HepG2 (cell line): ENCODE measurements around the gene ZKSCAN4. TPM values are rescaled to one million over a fixed set of nuclear protein-coding genes. Genes with fewer than 3 reads are reported as not detected.

Experiments used
- ATAC-seq: fragments of 200-7000 bp; cut with Tn5 transposase; 3 replicates; pipeline ENCODE4 v1.9.1; 2020; ENCODE audit warnings: mild to moderate bottlenecking, moderate library complexity
- BruUV-seq: library from RNA; stranded (reverse); fragments of 400-500 nt; replicated peaks from 2 replicates; lab custom pipeline; 2021; lab: Mats Ljungman, UMichigan
- CTCF ChIA-PET: fragments of 300-600 bp; formaldehyde crosslinking; extraction: SDS; loops from one replicate; lab custom pipeline; 2021; ENCODE audit warnings: low total read pairs, inconsistent platforms, low intra/inter-chr PET ratio; lab: Yijun Ruan, JAX
- POLR2A ChIA-PET: fragments of 350-600 bp; sonication (Branson Sonifier 250); formaldehyde crosslinking; loops from one replicate; lab custom pipeline; 2020; ENCODE audit warnings: antibody characterized with exemption, inconsistent platforms; lab: Yijun Ruan, JAX
- DNase-seq: peaks from one replicate; pipeline ENCODE4 v3.0.0-alpha.2; 2015; ENCODE audit warnings: low spot score
- FAIRE-seq: peaks from 3 replicates; lab custom pipeline; 2011; peaks lifted over from hg19 to GRCh38; lab: Jason Lieb, UNC
- H2AFZ ChIP-seq: one replicate; pipeline ENCODE4 v1.6.1; 2011; ENCODE audit warnings: low read length, inconsistent platforms
- H3K27ac ChIP-seq: fragments of 300-600 bp; 3 replicates; pipeline ENCODE4 v1.8.0; 2011; ENCODE audit warnings: mixed run types, mild to moderate bottlenecking, mixed read lengths, low read length, inconsistent platforms; ENCODE audit not compliant: insufficient read depth; ENCODE audit errors: extremely low read length
- H3K27me3 ChIP-seq, 2 experiments: fragments of 200-600 bp in 1 of 2; 2 replicates in 1 of 2; 3 replicates in 1 of 2; pipeline versions ENCODE4 v1.6.0 to v1.8.0; 2011; ENCODE audit warnings: low read length in 2 of 2, mild to moderate bottlenecking in 2 of 2, moderate library complexity in 2 of 2, inconsistent platforms in 1 of 2; ENCODE audit not compliant: insufficient read depth in 2 of 2, control insufficient read depth in 1 of 2
- H3K36me3 ChIP-seq, 2 experiments: fragments of 200-600 bp in 1 of 2; replicated peaks in 1 of 2; 2 replicates in 1 of 2; 3 replicates in 1 of 2; pipeline versions ENCODE4 v1.5.1 to v1.8.0; 2011; ENCODE audit warnings: low read length in 2 of 2, inconsistent platforms in 1 of 2; ENCODE audit not compliant: insufficient read depth in 2 of 2, control insufficient read depth in 1 of 2
- H3K4me1 ChIP-seq: 2 replicates; pipeline ENCODE4 v1.5.1; 2012; ENCODE audit warnings: low read length, inconsistent platforms; ENCODE audit not compliant: insufficient read depth
- H3K4me2 ChIP-seq: 2 replicates; pipeline ENCODE4 v1.6.0; 2011; ENCODE audit warnings: low read depth, low read length, inconsistent platforms
- H3K4me3 ChIP-seq, 3 experiments: fragments of 200-600 bp in 1 of 3; sonication (generic), shearing (Covaris generic) in 1 of 3; replicated peaks in 1 of 3; 2 replicates each; pipeline ENCODE4 v1.5.1; 2011 to 2016; ENCODE audit warnings: low read length in 3 of 3, inconsistent platforms in 2 of 3, low read depth in 2 of 3, mild to moderate bottlenecking in 2 of 3, control low read depth in 1 of 3, mixed read lengths in 1 of 3; ENCODE audit not compliant: insufficient read depth in 1 of 3
- H3K79me2 ChIP-seq: one replicate; pipeline ENCODE4 v1.6.1; 2011; ENCODE audit warnings: low read length, inconsistent platforms; ENCODE audit not compliant: insufficient read depth
- H3K9ac ChIP-seq: 2 replicates; pipeline ENCODE4 v1.6.0; 2011; ENCODE audit warnings: mild to moderate bottlenecking, low read depth, low read length, inconsistent platforms; ENCODE audit not compliant: insufficient read depth
- H3K9me3 ChIP-seq: 2 replicates; pipeline ENCODE4 v1.5.1; 2012; ENCODE audit warnings: mild to moderate bottlenecking, low read length
- H4K20me1 ChIP-seq: 2 replicates; pipeline ENCODE4 v1.6.0; 2011; ENCODE audit warnings: inconsistent platforms, mild to moderate bottlenecking, low read length, moderate library complexity; ENCODE audit not compliant: insufficient read depth
- AHR ChIP-seq: IDR thresholded peaks from 2 replicates; pipeline ENCODE4 v1.6.1; 2018; ENCODE audit warnings: missing genetic modification reagents, missing compliant biosample characterization
- ELF4 ChIP-seq: sonication (generic); formaldehyde crosslinking; IDR thresholded peaks from 2 replicates; pipeline ENCODE4 v1.5.0; 2020; ENCODE audit warnings: missing genetic modification reagents, mild to moderate bottlenecking, moderate library complexity, borderline replicate concordance
- GABPA ChIP-seq, 2 experiments: IDR thresholded peaks; 2 replicates each; pipeline ENCODE4 v1.6.1; 2011 to 2016; ENCODE audit warnings: low read depth in 2 of 2, low read length in 1 of 2, missing biosample characterization in 1 of 2, missing genetic modification characterization in 1 of 2
- MAFF ChIP-seq: IDR thresholded peaks from 2 replicates; pipeline ENCODE4 v1.6.1; 2011; ENCODE audit warnings: low read depth, low read length, improper control_type of control experiment
- PITX1 ChIP-seq: sonication (generic); formaldehyde crosslinking; IDR thresholded peaks from 2 replicates; pipeline ENCODE4 v1.5.1; 2020; ENCODE audit warnings: mild to moderate bottlenecking, missing genetic modification reagents
- ZBTB7B ChIP-seq: sonication (generic); formaldehyde crosslinking; IDR thresholded peaks from 2 replicates; pipeline ENCODE4 v1.4.0; 2020; ENCODE audit warnings: missing genetic modification reagents
- ZNF234 ChIP-seq: sonication (generic); formaldehyde crosslinking; conservative IDR thresholded peaks from 2 replicates; pipeline ENCODE4 v1.5.1; 2020; ENCODE audit warnings: mild to moderate bottlenecking, missing genetic modification reagents
- ZNF33A ChIP-seq: sonication (generic); formaldehyde crosslinking; IDR thresholded peaks from 2 replicates; pipeline ENCODE4 v1.5.1; 2020; ENCODE audit warnings: missing genetic modification reagents, mild to moderate bottlenecking, moderate library complexity, borderline replicate concordance
- ZNF501 ChIP-seq: sonication (generic); formaldehyde crosslinking; IDR thresholded peaks from 2 replicates; pipeline ENCODE4 v1.5.1; 2020; ENCODE audit warnings: mild to moderate bottlenecking, moderate library complexity, missing genetic modification reagents
- WGBS: methylation state at CpG from one replicate; pipeline ENCODE4 v1.1.6; 2017; ENCODE audit warnings: low lambda C conversion rate; 5-methylcytosine and 5-hydroxymethylcytosine counted together
- in situ Hi-C: cut with HindIII; loops from 2 replicates; pipeline ENCODE4 v1.10.0; 2017; ENCODE audit warnings: low pct_unique_long_range_greater_than_20kb; ENCODE audit not compliant: extremely low pct_ligation_motif_present
- intact Hi-C: fragments of 100-400 bp; cut with micrococcal nuclease; formaldehyde crosslinking; loops from one replicate; pipeline ENCODE4 v1.10.0; 2022; ENCODE audit not compliant: unreplicated experiment
- polyA plus RNA-seq, 8 experiments: library from polyadenylated mRNA; depleted of rRNA in 3 of 8; stranded (reverse) in 7 of 8; unstranded in 1 of 8; fragments of >200 nt; fragmentation: Illumina TruSeq in 4 of 8; extraction: Trizol in 4 of 8; gene quantifications; 2 replicates each; pipeline versions ENCODE4 v1.2.1 to v1.2.3, GENCODE V29; 2011 to 2016; ENCODE audit warnings: low read depth in 4 of 8, missing spikeins in 1 of 8, mixed read lengths in 1 of 8; ENCODE audit not compliant: insufficient read depth in 1 of 8
- total RNA-seq, 5 experiments: library from RNA; depleted of rRNA; stranded (reverse); fragments of >200 nt; fragmentation: Illumina TruSeq; extraction: Trizol; gene quantifications; 2 replicates each; pipeline ENCODE4 v1.2.3, GENCODE V29; 2016; ENCODE audit warnings: low read depth in 1 of 5
- TF ChIP-seq, protein P1 (sequence below): sonication (generic); formaldehyde crosslinking; IDR thresholded peaks from 2 replicates; pipeline ENCODE4 v1.5.1; 2020; ENCODE audit warnings: mild to moderate bottlenecking, missing genetic modification reagents, moderate library complexity
- TF ChIP-seq, protein P2 (sequence below): sonication (generic); formaldehyde crosslinking; IDR thresholded peaks from 2 replicates; pipeline ENCODE4 v1.4.0; 2020; ENCODE audit warnings: low read depth, missing genetic modification reagents

Gene ZKSCAN4
- total and polyA plus RNA-seq, 2 of the 13 experiments (the other 11 are each of a cell fraction or from before 2014, with no cell fraction given), result 2.9 to 7.8 TPM

GRCh38 chr6:28211840-28212509 is 40.1 kb downstream of the ZKSCAN4 start:
- H2AFZ ChIP-seq, result peak overlapping the region; percentile 91
- H3K4me1 ChIP-seq, result peaks cover 55% of the 10 kb centered on the region
- H4K20me1 ChIP-seq, result no peaks in the 10 kb centered on the region
- no peak for DNase-seq
- peak; percentile 73 for ATAC-seq
- ChIA-PET CTCF (no interaction called here), POLR2A (interaction anchor here (1.6 to 2.3 kb wide), 2 partner anchors 50 to 70 kb away, joined by 4 to 7 read pairs; partner anchors contain the start of gene ZKSCAN8)
- H3K4me3 ChIP-seq, result peak overlapping the region; percentile 48 to 75 (median 69)
- H3K36me3 ChIP-seq, result no peaks in the 10 kb centered on the region
- in situ Hi-C loops (no loop called here), intact Hi-C loops (no loop called here)
- no peak for FAIRE-seq
- H3K79me2 ChIP-seq, result no peaks in the 10 kb centered on the region
- peak overlapping the region; percentile 84 for H3K4me2 ChIP-seq
- peak overlapping the region; percentile 53; the same call in 1 of the 2 replicates for H3K9ac ChIP-seq
- H3K27me3 ChIP-seq, result peaks cover 8 to 25% of the 10 kb centered on the region in 2 experiments
- no TSS peak for BruUV-seq
- WGBS, result 19% methylated on average over 16 of the region's 16 CpGs
- H3K9me3 ChIP-seq, result no peaks in the 10 kb centered on the region
- H3K27ac ChIP-seq, result no peak overlapping the region
- TF ChIP-seq ZNF33A (CRISPR knock-in tag), result 0 out of 2 replicates have a peak, but pooled peaks have one; percentile 51
- TF ChIP-seq MAFF, result no peak
- peak; percentile 9; the same call in 1 of the 2 replicates for TF ChIP-seq ZBTB7B (CRISPR knock-in tag)
- TF ChIP-seq ZNF501 (CRISPR knock-in tag), result peak; percentile 25; the same call in 1 of the 2 replicates
- TF ChIP-seq, protein P1, sequence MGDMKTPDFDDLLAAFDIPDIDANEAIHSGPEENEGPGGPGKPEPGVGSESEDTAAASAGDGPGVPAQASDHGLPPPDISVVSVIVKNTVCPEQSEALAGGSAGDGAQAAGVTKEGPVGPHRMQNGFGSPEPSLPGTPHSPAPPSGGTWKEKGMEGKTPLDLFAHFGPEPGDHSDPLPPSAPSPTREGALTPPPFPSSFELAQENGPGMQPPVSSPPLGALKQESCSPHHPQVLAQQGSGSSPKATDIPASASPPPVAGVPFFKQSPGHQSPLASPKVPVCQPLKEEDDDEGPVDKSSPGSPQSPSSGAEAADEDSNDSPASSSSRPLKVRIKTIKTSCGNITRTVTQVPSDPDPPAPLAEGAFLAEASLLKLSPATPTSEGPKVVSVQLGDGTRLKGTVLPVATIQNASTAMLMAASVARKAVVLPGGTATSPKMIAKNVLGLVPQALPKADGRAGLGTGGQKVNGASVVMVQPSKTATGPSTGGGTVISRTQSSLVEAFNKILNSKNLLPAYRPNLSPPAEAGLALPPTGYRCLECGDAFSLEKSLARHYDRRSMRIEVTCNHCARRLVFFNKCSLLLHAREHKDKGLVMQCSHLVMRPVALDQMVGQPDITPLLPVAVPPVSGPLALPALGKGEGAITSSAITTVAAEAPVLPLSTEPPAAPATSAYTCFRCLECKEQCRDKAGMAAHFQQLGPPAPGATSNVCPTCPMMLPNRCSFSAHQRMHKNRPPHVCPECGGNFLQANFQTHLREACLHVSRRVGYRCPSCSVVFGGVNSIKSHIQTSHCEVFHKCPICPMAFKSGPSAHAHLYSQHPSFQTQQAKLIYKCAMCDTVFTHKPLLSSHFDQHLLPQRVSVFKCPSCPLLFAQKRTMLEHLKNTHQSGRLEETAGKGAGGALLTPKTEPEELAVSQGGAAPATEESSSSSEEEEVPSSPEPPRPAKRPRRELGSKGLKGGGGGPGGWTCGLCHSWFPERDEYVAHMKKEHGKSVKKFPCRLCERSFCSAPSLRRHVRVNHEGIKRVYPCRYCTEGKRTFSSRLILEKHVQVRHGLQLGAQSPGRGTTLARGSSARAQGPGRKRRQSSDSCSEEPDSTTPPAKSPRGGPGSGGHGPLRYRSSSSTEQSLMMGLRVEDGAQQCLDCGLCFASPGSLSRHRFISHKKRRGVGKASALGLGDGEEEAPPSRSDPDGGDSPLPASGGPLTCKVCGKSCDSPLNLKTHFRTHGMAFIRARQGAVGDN (CRISPR knock-in tag), result peak; percentile 29
- no peak for TF ChIP-seq ZNF234 (CRISPR knock-in tag)
- TF ChIP-seq ELF4, result 0 out of 2 replicates have a peak, but pooled peaks have one; percentile 4
- TF ChIP-seq, protein P2, sequence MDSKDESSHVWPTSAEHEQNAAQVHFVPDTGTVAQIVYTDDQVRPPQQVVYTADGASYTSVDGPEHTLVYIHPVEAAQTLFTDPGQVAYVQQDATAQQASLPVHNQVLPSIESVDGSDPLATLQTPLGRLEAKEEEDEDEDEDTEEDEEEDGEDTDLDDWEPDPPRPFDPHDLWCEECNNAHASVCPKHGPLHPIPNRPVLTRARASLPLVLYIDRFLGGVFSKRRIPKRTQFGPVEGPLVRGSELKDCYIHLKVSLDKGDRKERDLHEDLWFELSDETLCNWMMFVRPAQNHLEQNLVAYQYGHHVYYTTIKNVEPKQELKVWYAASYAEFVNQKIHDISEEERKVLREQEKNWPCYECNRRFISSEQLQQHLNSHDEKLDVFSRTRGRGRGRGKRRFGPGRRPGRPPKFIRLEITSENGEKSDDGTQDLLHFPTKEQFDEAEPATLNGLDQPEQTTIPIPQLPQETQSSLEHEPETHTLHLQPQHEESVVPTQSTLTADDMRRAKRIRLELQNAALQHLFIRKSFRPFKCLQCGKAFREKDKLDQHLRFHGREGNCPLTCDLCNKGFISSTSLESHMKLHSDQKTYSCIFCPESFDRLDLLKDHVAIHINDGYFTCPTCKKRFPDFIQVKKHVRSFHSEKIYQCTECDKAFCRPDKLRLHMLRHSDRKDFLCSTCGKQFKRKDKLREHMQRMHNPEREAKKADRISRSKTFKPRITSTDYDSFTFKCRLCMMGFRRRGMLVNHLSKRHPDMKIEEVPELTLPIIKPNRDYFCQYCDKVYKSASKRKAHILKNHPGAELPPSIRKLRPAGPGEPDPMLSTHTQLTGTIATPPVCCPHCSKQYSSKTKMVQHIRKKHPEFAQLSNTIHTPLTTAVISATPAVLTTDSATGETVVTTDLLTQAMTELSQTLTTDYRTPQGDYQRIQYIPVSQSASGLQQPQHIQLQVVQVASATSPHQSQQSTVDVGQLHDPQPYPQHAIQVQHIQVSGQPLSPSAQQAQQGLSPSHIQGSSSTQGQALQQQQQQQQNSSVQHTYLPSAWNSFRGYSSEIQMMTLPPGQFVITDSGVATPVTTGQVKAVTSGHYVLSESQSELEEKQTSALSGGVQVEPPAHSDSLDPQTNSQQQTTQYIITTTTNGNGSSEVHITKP (CRISPR knock-in tag), result peak; percentile 89
- 0 out of 2 replicates have a peak, but pooled peaks have one; percentile 7 for TF ChIP-seq PITX1 (CRISPR knock-in tag)
- TF ChIP-seq AHR (CRISPR knock-in tag), result no peak
- TF ChIP-seq GABPA (IDR thresholded peaks at IDR 0.05; ENCODE audit: low read depth, low read length), result no peak
- TF ChIP-seq GABPA (CRISPR knock-in tag; IDR thresholded peaks at IDR 0.05; ENCODE audit: low read depth), result peak; percentile 45; the same call in 1 of the 2 replicates
